ENCODE results near the gene SLC51A.

SLC51A gene

DNA sequence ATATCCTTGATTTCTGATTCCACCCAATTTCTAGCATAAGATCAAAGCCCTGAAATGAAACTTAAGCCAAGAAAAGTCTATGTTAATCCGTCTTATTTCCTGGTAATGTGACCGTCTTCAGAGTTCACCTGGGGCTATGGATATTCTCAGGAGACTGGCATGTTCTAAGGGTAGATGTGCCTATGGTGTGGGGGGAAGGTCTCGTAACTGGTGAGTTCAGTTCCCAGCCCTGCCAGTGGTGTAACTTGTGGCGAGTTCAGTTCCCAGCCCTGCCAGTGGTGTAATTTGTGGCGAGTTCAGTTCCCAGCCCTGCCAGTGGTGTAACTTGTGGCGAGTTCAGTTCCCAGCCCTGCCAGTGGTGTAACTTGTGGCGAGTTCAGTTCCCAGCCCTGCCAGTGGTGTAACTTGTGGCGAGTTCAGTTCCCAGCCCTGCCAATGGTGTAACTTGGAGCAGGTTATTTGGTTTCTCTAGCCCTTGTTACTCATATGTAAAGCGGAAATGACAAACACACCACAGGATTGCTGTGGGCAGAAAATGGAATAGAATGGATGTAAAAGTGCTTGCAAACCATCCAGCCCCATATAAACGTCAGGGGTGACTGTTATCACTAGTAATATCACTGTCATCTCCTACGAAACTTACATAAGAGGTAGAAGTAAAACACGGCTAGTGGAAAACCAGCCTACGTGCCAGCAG lies 30.4 kb downstream of the SLC51A start:
- no peaks in the 10 kb centered on the region for H3K27me3 ChIP-seq (ENCODE audit: control insufficient read depth in 1 of 2, insufficient read depth in 2 of 2, low read length in 2 of 2)
- no peak overlapping the region for H3K4me3 ChIP-seq (ENCODE audit: low read length in 2 of 2)
- no peaks in the 10 kb centered on the region for H3K4me1 ChIP-seq (ENCODE audit: control insufficient read depth, insufficient read depth, low read length)
- H3K9me3 ChIP-seq (ENCODE audit: control insufficient read depth in 2 of 2, low read length in 2 of 2), result no peaks in the 10 kb centered on the region
- H3K27ac ChIP-seq (ENCODE audit: low read length), result no peak overlapping the region
- H3K9ac ChIP-seq (ENCODE audit: low read length in 2 of 2), result no peak overlapping the region
- peaks cover 22 to 25% of the 10 kb centered on the region in 2 donors for H3K36me3 ChIP-seq (ENCODE audit: control insufficient read depth in 2 of 2, insufficient read depth in 2 of 2, low read length in 2 of 2)

DNA sequence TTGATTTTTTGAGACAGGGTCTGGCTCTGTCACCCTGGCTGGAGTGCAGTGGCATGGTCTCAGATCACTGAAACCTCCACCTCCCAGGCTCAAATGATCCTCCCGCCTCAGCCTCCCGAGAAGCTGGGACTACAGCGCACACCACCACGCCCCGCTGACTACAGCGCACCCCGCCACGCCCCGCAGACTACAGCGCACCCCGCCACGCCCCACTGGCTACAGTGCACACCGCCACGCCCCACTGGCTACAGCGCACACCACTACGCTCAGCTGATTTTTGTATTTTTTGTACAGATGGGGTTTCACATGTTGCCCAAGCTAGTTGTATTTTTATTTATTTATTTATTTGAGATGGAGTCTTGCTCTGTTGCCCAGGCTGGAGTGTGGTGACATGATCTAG lies 35.6 kb downstream of the SLC51A start:
- no peaks in the 10 kb centered on the region for H3K9me3 ChIP-seq (ENCODE audit: control insufficient read depth in 2 of 2, low read length in 2 of 2)
- H3K9ac ChIP-seq (ENCODE audit: low read length in 2 of 2), result no peak overlapping the region
- peaks cover 14 to 20% of the 10 kb centered on the region in 2 donors for H3K36me3 ChIP-seq (ENCODE audit: control insufficient read depth in 2 of 2, insufficient read depth in 2 of 2, low read length in 2 of 2)
- no peaks in the 10 kb centered on the region for H3K4me1 ChIP-seq (ENCODE audit: control insufficient read depth, insufficient read depth, low read length)
- no peak overlapping the region for H3K4me3 ChIP-seq (ENCODE audit: low read length in 2 of 2)
- no peak overlapping the region for H3K27ac ChIP-seq (ENCODE audit: low read length)
- no peaks in the 10 kb centered on the region for H3K27me3 ChIP-seq (ENCODE audit: control insufficient read depth in 1 of 2, insufficient read depth in 2 of 2, low read length in 2 of 2)

DNA sequence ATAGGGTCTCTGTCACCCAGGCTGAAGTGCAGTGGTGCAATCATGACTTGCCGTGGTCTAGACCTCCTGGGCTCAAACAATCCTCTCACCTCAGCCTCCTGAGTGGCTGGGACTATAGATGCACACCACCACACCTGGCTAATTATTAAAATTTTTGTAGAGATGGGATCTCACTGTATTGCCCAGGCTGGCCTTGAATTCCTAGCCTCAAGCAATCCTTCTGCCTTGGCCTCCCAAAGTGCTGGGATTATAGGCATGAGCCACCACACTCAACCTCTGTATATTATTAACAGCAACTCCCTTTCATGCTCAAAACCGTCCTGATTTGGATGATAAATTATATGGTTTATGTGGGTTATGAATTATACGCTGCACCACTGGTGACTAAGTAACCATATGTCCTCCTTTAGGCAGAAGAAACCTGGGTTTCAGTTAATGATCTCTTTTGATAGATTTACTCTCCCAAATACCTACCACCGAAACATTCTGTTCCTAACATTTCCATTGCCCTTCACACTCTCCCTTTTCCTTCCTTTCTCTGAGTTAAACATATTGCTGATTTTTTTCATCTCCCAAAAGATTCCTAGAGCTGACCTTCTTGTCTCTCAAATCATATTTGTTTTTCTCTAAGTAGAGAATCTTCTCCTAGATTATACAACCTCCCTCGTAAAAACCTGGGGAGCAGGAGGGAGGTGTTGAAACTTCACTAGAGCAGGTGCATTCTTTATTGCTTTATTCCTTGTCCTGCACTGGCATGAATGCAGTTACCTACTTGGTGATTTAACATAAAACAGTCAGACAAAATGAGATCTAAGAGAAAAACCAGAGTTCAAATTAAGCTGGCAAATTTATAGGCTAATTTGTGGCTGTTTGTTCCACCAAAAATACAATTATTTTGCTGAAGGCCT lies 38.3 kb downstream of the SLC51A start:
- Histone ChIP-seq H3K4me1 (ENCODE audit: control insufficient read depth, insufficient read depth, low read length) (no peaks in the 10 kb centered on the region), H3K9ac (ENCODE audit: low read length in 2 of 2) (no peak overlapping the region), H3K9me3 (ENCODE audit: control insufficient read depth in 2 of 2, low read length in 2 of 2) (no peaks in the 10 kb centered on the region), H3K36me3 (ENCODE audit: control insufficient read depth in 2 of 2, insufficient read depth in 2 of 2, low read length in 2 of 2) (peaks cover 11 to 13% of the 10 kb centered on the region in 2 donors), H3K27ac (ENCODE audit: low read length) (no peak overlapping the region), H3K4me3 (ENCODE audit: low read length in 2 of 2) (no peak overlapping the region), H3K27me3 (ENCODE audit: control insufficient read depth in 1 of 2, insufficient read depth in 2 of 2, low read length in 2 of 2) (no peaks in the 10 kb centered on the region)

DNA sequence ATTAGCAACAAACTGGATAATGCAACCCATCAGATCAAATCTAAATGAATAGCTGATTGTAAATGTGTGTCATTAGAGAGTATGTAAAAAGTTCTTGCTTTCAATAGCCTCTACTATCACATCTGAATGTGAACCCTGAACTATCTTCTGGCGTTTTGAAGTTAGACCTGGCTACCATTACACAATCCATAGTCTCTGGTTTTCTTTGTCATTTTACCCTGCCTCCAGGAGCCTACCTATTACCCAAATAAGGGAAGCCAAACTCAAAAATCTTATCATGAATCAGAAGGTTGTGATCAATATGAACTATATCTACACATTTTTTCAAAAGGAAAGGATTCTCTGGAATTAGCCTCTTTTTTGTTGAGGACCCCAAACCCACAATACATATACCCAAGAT lies 39.4 kb downstream of the SLC51A start:
- no peak overlapping the region for H3K4me3 ChIP-seq (ENCODE audit: low read length in 2 of 2)
- H3K9me3 ChIP-seq (ENCODE audit: control insufficient read depth in 2 of 2, low read length in 2 of 2), result no peaks in the 10 kb centered on the region
- H3K27ac ChIP-seq (ENCODE audit: low read length), result no peak overlapping the region
- no peaks in the 10 kb centered on the region for H3K4me1 ChIP-seq (ENCODE audit: control insufficient read depth, insufficient read depth, low read length)
- no peak overlapping the region for H3K9ac ChIP-seq (ENCODE audit: low read length in 2 of 2)
- peaks cover 11 to 13% of the 10 kb centered on the region in 2 donors for H3K36me3 ChIP-seq (ENCODE audit: control insufficient read depth in 2 of 2, insufficient read depth in 2 of 2, low read length in 2 of 2)
- H3K27me3 ChIP-seq (ENCODE audit: control insufficient read depth in 1 of 2, insufficient read depth in 2 of 2, low read length in 2 of 2), result no peaks in the 10 kb centered on the region

DNA sequence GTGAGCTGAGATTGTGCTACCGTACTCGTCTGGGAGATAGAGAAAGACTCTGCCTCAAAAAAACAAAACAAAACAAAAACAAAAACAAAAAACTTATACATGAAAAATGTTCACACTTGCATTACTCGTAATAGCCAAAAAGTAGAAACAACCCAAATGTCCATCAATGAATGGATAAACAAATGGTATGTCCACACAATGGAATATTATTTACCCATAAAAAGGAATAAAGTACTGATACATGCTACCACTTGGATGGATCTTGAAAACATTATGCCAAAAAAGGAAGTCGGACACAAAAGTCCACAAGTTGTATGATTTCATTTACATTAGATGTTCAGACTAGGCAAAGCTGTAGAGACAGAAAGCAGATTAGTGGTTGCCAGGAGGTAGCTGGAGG lies 44.5 kb downstream of the SLC51A start:
- Histone ChIP-seq H3K27ac (ENCODE audit: low read length) (no peak overlapping the region), H3K9ac (ENCODE audit: low read length in 2 of 2) (no peak overlapping the region), H3K4me3 (ENCODE audit: low read length in 2 of 2) (no peak overlapping the region), H3K27me3 (ENCODE audit: control insufficient read depth in 1 of 2, insufficient read depth in 2 of 2, low read length in 2 of 2) (no peaks in the 10 kb centered on the region), H3K9me3 (ENCODE audit: control insufficient read depth in 2 of 2, low read length in 2 of 2) (no peaks in the 10 kb centered on the region), H3K36me3 (ENCODE audit: control insufficient read depth in 2 of 2, insufficient read depth in 2 of 2, low read length in 2 of 2) (peaks cover 7 to 9% of the 10 kb centered on the region in 2 donors), H3K4me1 (ENCODE audit: control insufficient read depth, insufficient read depth, low read length) (no peaks in the 10 kb centered on the region)

DNA sequence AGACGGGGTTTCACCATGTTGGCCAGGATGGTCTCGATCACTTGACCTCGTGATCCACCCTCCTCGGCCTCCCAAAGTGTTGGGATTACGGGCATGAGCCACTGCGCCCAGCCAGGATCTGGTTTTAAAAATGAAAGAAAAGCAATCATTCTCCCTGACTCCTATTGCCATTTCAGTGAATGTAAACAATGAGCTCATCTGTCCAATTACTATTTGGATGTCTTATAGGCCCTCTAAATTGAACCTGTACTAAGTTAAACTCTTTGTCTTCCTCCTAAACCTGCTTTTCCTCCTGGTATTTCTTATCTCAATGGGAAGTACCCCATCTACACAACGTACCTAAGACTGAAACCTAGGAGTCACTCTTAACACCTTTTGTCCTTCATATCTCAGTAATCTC lies 47.5 kb downstream of the SLC51A start:
- Histone ChIP-seq H3K9ac (ENCODE audit: low read length in 2 of 2) (no peak overlapping the region), H3K27me3 (ENCODE audit: control insufficient read depth in 1 of 2, insufficient read depth in 2 of 2, low read length in 2 of 2) (no peaks in the 10 kb centered on the region), H3K4me3 (ENCODE audit: low read length in 2 of 2) (no peak overlapping the region), H3K36me3 (ENCODE audit: control insufficient read depth in 2 of 2, insufficient read depth in 2 of 2, low read length in 2 of 2) (peaks cover 5 to 11% of the 10 kb centered on the region in 2 donors), H3K9me3 (ENCODE audit: control insufficient read depth in 2 of 2, low read length in 2 of 2) (no peaks in the 10 kb centered on the region), H3K4me1 (ENCODE audit: control insufficient read depth, insufficient read depth, low read length) (no peaks in the 10 kb centered on the region), H3K27ac (ENCODE audit: low read length) (no peak overlapping the region)

DNA sequence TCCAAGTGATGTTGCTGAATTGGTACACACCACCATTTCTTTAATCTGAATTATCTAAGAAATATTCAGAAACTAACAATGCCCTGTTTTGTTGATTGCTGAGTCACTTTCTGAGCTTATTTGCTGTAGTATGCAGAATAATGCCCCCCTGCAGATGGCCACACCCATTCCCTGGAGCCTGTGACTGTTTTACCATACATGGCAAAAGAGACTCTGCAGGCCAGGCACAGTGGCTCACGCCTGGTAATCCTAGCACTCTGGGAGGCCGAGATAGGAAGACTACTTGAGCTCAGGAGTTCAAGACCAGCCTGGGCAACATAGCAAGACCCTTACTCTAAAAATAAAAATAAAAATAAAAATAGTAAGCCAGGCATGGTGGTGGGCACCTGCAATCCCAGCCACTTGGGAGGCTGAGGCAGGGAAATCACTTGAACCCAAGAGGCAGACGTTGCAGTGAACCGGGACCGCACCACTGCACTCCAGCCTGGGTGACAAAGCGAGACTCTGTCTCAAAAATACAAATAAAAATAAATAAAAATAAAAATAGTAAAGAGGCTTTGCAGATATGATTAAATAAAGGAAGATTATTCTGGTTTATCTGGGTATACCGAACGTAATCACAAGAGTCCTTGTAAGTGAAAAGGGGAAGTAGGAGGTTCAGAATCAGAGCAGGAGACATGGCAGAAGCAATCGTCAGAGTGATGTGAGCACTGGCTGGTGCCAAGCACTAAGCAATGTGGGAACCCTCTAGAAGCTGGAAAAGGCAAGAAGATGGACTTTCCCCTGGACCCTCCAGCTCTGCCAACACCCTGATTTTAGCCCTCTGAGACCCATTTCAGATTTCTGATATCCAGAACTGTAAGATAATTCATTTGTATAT lies 52.2 kb downstream of the SLC51A start:
- H3K27me3 ChIP-seq (ENCODE audit: control insufficient read depth in 1 of 2, insufficient read depth in 2 of 2, low read length in 2 of 2), result no peaks in the 10 kb centered on the region
- H3K9me3 ChIP-seq (ENCODE audit: control insufficient read depth in 2 of 2, low read length in 2 of 2), result no peaks in the 10 kb centered on the region
- H3K27ac ChIP-seq (ENCODE audit: low read length), result no peak overlapping the region
- no peak overlapping the region for H3K4me3 ChIP-seq (ENCODE audit: low read length in 2 of 2)
- no peak overlapping the region for H3K9ac ChIP-seq (ENCODE audit: low read length in 2 of 2)
- peaks cover 12 to 15% of the 10 kb centered on the region in 2 donors for H3K36me3 ChIP-seq (ENCODE audit: control insufficient read depth in 2 of 2, insufficient read depth in 2 of 2, low read length in 2 of 2)
- H3K4me1 ChIP-seq (ENCODE audit: control insufficient read depth, insufficient read depth, low read length), result no peaks in the 10 kb centered on the region

DNA sequence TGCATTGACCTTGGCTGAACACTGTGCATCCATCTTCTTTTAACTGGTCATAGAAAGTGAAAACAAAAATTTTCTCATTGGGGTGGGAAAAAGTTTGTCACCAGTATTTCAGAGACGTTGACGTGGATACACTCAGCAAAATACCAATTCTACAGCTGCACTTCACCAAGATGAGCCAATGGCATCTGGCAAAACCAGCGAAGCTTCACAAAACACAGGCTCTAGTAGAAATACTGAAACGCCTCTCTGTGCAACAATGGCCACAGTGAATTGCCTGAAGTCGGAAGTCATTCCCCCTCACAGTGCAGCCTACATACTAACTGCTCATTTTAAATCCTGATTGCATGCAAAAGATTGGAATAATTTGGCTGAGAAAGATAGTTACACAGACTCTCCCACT lies 54.2 kb downstream of the SLC51A start:
- Histone ChIP-seq H3K4me3 (ENCODE audit: low read length in 2 of 2) (no peak overlapping the region), H3K9me3 (ENCODE audit: control insufficient read depth in 2 of 2, low read length in 2 of 2) (no peaks in the 10 kb centered on the region), H3K27me3 (ENCODE audit: control insufficient read depth in 1 of 2, insufficient read depth in 2 of 2, low read length in 2 of 2) (no peaks in the 10 kb centered on the region), H3K4me1 (ENCODE audit: control insufficient read depth, insufficient read depth, low read length) (no peaks in the 10 kb centered on the region), H3K36me3 (ENCODE audit: control insufficient read depth in 2 of 2, insufficient read depth in 2 of 2, low read length in 2 of 2) (peaks cover 12 to 15% of the 10 kb centered on the region in 2 donors), H3K27ac (ENCODE audit: low read length) (no peak overlapping the region), H3K9ac (ENCODE audit: low read length in 2 of 2) (no peak overlapping the region)

DNA sequence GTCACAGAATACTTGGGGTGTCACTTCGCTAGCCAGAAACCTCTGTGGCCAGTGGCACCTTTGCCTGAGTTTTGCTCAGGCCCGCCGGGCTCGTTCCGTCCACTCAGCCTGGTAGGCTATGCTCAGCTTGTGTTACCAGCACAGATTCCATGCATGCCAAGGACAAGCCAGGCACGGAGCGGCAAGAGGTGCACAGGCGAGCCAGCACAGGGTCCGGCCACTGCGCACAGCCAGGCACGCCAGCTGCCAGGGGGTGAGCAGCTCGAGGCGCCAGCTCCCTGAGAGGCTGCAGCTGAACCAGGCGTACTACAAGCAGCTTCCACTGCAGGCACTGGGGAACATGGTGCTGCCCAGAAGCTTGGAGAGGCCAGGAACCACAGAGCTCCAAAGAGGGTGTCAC lies 56.5 kb downstream of the SLC51A start:
- Histone ChIP-seq H3K4me3 (ENCODE audit: low read length in 2 of 2) (no peak overlapping the region), H3K9ac (ENCODE audit: low read length in 2 of 2) (no peak overlapping the region), H3K27me3 (ENCODE audit: control insufficient read depth in 1 of 2, insufficient read depth in 2 of 2, low read length in 2 of 2) (no peaks in the 10 kb centered on the region), H3K27ac (ENCODE audit: low read length) (no peak overlapping the region), H3K9me3 (ENCODE audit: control insufficient read depth in 2 of 2, low read length in 2 of 2) (no peaks in the 10 kb centered on the region), H3K4me1 (ENCODE audit: control insufficient read depth, insufficient read depth, low read length) (no peaks in the 10 kb centered on the region), H3K36me3 (ENCODE audit: control insufficient read depth in 2 of 2, insufficient read depth in 2 of 2, low read length in 2 of 2) (peaks cover 8 to 11% of the 10 kb centered on the region in 2 donors)

DNA sequence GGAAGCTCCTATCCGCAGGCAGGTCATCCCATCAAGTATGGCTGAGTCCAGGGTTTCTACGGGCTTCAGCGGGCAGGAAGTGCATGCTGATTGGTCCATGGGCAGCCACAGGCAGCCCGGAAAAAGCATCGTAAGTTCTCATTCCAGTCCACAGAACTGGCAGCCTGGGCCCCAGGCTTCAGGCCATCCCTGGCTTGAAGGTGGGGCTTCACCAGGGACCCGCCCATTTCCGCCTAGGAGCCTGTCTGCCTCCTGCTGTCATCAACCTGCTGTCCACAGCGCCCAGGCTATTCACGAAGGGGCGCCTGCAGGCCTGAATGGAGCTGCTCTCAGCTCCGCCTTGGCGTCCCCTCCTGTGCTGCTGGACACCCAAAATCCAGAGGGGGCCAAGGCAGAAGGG lies 57.3 kb downstream of the SLC51A start:
- Histone ChIP-seq H3K4me1 (ENCODE audit: control insufficient read depth, insufficient read depth, low read length) (no peaks in the 10 kb centered on the region), H3K27ac (ENCODE audit: low read length) (no peak overlapping the region), H3K27me3 (ENCODE audit: control insufficient read depth in 1 of 2, insufficient read depth in 2 of 2, low read length in 2 of 2) (no peaks in the 10 kb centered on the region), H3K36me3 (ENCODE audit: control insufficient read depth in 2 of 2, insufficient read depth in 2 of 2, low read length in 2 of 2) (peaks cover 4 to 11% of the 10 kb centered on the region in 2 donors), H3K9ac (ENCODE audit: low read length in 2 of 2) (no peak overlapping the region), H3K4me3 (ENCODE audit: low read length in 2 of 2) (no peak overlapping the region), H3K9me3 (ENCODE audit: control insufficient read depth in 2 of 2, low read length in 2 of 2) (no peaks in the 10 kb centered on the region)
